GM19239 (cell line): ENCODE data around the gene CDH6.
A peak's percentile ranks its signal among the peaks of the same experiment; 100 is the strongest.

Experiments
- DNase-seq: peaks from one replicate; pipeline ENCODE4 v3.0.0; 2011; ENCODE audit warnings: low spot score; ENCODE audit not compliant: insufficient read length
- FAIRE-seq: peaks from 2 replicates; lab custom pipeline; 2011; peaks lifted over from hg19 to GRCh38; lab: Jason Lieb, UNC

Gene CDH6

DNA sequence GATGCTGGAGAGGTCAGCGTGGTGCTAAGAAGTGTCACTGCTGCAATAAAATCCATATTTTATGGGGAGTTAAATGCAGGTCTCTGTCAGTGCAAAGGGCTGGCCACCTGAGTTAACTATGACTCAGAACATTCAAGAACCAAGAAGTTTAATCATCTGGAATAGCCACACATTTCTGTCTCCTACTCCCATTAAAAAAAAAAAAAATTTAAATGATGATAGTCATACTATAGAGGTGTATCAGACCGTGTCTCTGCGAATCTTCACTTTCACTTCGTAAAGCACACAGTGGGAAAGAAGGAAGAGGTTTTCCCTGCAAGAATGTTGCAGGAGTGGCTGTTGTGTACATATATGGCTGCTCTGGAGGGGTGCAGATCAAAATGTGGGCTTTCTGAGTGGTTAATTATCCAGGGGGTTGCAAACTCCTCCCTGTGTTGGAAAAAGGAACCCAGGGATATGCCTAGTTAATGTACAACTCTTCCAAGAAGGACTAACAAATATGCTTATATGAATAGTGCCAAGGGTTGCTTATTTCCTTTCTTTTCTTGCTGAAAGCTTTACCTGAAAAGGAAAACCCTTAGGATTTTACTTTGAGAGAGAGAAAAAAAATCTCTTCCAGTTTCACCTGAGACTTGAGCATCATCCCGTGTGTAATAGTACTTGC, 1.5 kb downstream of the CDH6 start:
- DNase-seq (no peak), FAIRE-seq (no peak)

DNA sequence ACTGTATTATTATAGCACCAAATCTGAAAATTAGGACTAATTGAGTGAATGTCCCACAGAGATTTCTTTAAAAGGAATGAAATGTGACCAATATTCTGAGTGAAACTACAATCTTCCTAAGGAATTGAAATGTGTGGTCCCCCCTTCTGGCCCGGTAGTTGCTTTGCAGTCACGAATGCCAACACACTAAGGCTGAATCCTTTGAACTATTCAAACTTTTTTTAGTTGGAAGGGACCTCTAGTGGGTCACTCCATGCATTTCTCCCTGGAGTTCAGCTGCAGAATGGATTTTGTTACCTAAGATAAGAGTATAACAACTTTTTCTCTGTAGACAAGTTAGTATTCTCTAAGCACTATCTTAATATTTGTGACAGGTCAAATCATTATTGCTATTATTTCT, 2.8 kb downstream of the CDH6 start:
- no peak for DNase-seq
- no peak for FAIRE-seq

- FAIRE-seq (no peak), DNase-seq (no peak)
Observed at GRCh38 chr5:31197183-31197582, 3.7 kb downstream of the CDH6 start.

DNA sequence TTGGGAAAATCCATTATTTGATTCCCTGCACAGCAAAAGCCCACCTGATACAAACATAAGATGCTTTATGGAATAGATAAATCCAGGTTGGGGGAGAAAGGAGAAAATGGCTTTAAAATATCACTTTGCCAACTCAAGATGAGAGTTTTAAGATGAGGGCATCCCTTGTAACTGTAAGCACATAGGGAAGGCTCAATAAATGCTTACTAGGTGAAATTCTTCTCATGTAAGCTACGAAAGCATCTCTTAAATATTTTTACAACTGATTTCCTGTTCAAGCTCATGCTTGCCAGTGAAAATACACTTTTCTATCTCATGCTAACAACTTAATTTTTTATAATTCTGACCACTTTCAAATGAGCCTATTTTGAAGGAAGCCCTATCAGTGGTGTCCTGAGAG, 11.5 kb downstream of the CDH6 start:
- DNase-seq: no peak
- no peak for FAIRE-seq

DNA sequence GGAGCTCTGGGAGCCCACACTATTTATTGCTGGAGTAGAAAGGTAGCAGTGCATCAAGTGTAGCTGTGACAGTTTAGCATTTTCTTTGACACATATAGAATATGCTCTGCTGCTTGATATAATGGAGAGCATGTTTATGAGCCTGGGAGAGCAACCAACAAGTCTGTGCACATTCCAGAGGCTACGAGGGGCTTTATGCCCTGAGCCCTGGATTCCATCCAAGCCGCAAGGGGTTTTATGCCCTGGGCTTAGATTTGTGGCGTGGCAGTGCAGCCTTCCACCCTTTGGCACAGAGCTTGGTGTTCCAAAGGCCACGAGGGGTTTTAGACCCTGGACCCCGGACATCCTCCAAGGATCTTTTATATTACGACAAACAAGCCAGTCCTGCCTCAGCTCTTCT, 14.6 kb downstream of the CDH6 start:
- FAIRE-seq: no peak
- DNase-seq: no peak

- DNase-seq (no peak), FAIRE-seq (no peak)
Observed at GRCh38 chr5:31209334-31209733, 15.8 kb downstream of the CDH6 start.

DNA sequence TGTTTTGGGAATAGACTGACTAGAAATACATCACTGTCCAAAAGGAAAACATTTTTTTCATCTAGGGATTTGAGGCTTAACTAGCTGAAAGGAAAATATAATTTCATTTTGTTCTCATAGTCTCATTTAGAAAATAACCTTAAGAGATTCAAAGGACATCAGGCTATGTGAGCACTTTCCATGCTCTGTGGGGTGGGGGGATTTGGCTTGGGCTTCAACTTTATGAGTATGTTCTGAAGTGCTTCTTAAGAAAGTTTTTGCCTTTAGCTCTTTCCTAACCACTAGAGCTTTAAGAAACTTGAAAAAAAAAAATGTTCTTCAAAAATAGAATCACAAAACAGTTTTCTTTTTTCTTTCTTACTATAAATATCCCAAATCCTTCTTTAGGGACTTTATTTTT, 17.6 kb downstream of the CDH6 start:
- DNase-seq (no peak), FAIRE-seq (no peak)

DNA sequence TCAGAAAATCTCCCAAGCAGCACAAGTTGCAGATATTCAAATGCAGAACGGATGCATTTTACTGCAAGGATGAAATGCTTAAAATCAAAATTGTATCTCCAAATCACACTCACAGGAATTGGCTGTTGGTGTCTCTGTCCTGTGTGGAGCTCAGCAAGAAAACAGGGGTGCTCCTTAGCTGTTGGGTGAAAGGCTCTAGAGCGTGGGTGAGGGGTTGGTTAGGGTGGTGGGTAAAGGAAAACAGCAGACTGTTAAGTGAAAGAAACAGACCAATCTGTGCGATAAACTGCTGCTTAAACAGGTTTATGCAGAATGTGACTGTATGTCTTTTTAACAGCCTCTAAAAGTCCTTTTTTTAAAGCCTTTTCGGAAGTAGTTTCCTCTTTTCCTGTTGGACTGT, 19.8 kb downstream of the CDH6 start:
- DNase-seq: no peak
- FAIRE-seq: no peak

DNA sequence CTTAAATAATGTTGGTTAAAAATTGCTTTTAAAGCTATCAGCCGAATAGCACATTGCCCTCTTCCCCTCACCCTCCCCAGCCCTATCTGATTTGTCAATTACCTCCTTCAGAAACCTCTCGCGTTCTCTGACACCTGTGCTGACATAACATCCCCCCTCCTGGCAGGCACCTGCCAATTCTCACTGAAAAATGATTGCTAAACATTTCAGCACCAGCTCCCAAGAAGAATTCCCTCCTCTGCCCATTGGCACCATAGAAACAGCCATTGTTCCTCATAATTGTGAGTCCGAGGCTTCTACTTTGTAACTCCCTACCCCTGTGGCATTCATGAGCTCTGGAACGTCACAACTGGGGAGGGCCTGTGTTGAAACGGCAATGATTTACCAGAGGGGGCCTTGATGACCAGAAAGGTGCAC, 20.2 kb downstream of the CDH6 start:
- DNase-seq (no peak), FAIRE-seq (no peak)

GRCh38 chr5:31214229-31214628, 20.7 kb downstream of the CDH6 start:
- FAIRE-seq (no peak), DNase-seq (no peak)

GRCh38 chr5:31215236-31215635, 21.8 kb downstream of the CDH6 start:
- DNase-seq: no peak
- no peak for FAIRE-seq

DNA sequence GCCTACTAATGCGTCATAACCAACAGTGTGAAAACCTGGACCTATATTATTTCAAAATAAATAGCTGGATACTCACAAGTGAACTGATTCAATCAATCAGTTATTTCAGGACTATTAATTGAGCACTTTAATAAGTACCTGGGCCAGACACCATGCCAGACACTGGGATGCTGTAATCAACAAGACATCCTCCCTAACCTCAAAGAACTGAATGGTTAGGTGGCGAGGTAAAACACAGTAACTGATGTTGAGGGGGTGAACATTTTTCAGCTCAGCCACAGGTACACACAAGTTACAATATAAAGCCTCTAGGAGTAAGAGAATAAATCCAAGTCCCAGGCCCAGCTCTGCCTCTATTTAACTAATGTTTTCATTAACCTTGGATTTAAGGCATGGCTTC, 24.0 kb downstream of the CDH6 start:
- FAIRE-seq (no peak), DNase-seq (no peak)

DNA sequence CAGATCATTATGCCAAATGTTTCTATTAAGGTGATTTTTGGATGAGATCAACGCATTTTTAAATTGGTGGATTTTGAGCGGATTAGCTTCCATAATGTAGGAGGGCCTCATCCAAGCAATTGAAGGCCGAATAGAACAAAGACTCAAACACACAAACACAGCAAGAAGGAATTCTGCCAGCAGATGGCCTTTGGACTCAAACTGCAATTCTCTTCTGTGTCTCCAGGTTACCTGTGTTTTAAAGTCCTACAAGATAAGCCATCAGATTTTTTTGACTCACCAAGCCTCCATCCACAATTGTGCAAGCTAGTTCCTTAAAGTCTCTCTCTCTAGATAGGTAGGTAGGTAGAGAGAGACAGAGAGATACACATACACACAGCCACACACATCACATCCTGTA, 25.5 kb downstream of the CDH6 start:
- no peak for FAIRE-seq
- DNase-seq: no peak

- no peak for FAIRE-seq
Observed at GRCh38 chr5:31221001-31221400, 27.5 kb downstream of the CDH6 start.

GRCh38 chr5:31225118-31225517, 31.6 kb downstream of the CDH6 start:
- no peak for DNase-seq

More at GRCh38 chr5:31221001-31221400, 27.5 kb downstream of the CDH6 start:
- DNase-seq: no peak

DNA sequence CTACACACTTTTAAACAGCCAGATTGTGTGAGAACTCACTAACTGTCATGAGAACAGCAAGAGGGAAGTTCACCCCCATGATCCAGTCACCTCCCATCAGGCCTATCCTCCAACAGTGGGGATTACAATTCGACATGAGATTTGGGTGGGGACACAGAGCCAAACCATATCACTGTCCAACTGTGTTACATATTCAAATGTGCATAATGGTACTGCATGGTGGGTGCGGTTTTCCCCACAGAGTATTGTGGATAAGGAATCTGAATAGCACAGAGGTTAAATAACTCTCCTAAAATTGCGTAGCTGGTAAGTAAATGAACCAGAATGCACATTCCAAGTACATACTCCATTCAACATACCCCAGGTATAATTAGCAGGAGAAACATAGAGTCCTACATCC, 32.1 kb downstream of the CDH6 start:
- DNase-seq (no peak), FAIRE-seq (no peak)

More at GRCh38 chr5:31225118-31225517, 31.6 kb downstream of the CDH6 start:
- FAIRE-seq: no peak

GRCh38 chr5:31226651-31227050, 33.2 kb downstream of the CDH6 start:
- no peak for DNase-seq
- no peak for FAIRE-seq

- FAIRE-seq (no peak), DNase-seq (no peak)
Observed at GRCh38 chr5:31229266-31229665, 35.8 kb downstream of the CDH6 start.

GRCh38 chr5:31231177-31231838, 37.8 kb downstream of the CDH6 start:
- DNase-seq (no peak), FAIRE-seq (no peak)

GRCh38 chr5:31232273-31232888, 38.9 kb downstream of the CDH6 start:
- DNase-seq (peak; percentile 5), FAIRE-seq (no peak)

GRCh38 chr5:31235381-31235780, 41.9 kb downstream of the CDH6 start:
- no peak for DNase-seq
- FAIRE-seq: no peak

- FAIRE-seq (no peak), DNase-seq (no peak)
Observed at GRCh38 chr5:31236339-31236738, 42.9 kb downstream of the CDH6 start.
